Activated T-cell treated with anti-CD3 and anti-CD28 coated beads for 24 hours (primary cell): ENCODE measurements around the gene ADARB2.
"Not testable (repeated sequence)": the region's sequence is repeated elsewhere in the genome, so short reads cannot be mapped to it uniquely, and the experiment has no call there.

Experiments used
- DNase-seq: peaks from one replicate; pipeline ENCODE4 v3.0.0-alpha.2; 2020; ENCODE audit warnings: low read depth

ADARB2 gene

GRCh38 chr10:1425879-1426278 lies 311.4 kb downstream of the ADARB2 start:
- no peak for DNase-seq

GRCh38 chr10:1424648-1425047 lies 312.7 kb downstream of the ADARB2 start:
- DNase-seq: no peak

- DNase-seq: no peak
These were observed 313.6 kb downstream of the ADARB2 start for GRCh38 chr10:1423676-1424253.

- DNase-seq: no peak
These were observed 315.1 kb downstream of the ADARB2 start for GRCh38 chr10:1422275-1422674.

- DNase-seq: peak; percentile 55
These were observed 316.5 kb downstream of the ADARB2 start for GRCh38 chr10:1420661-1421362.

GRCh38 chr10:1419796-1420610 lies 317.3 kb downstream of the ADARB2 start:
- no peak for DNase-seq

GRCh38 chr10:1418031-1418550 lies 319.2 kb downstream of the ADARB2 start:
- no peak for DNase-seq

- DNase-seq: no peak
These were observed 319.8 kb downstream of the ADARB2 start for GRCh38 chr10:1417574-1417973.

GRCh38 chr10:1416456-1417037 lies 320.8 kb downstream of the ADARB2 start:
- DNase-seq: no peak

- DNase-seq: no peak
These were observed 322.4 kb downstream of the ADARB2 start for GRCh38 chr10:1414893-1415292.

- not testable (repeated sequence) for DNase-seq
These were observed 323.0 kb downstream of the ADARB2 start for GRCh38 chr10:1414346-1414745.

- no peak for DNase-seq
These were observed 323.5 kb downstream of the ADARB2 start for GRCh38 chr10:1413823-1414222.

GRCh38 chr10:1413256-1413655 lies 324.1 kb downstream of the ADARB2 start:
- DNase-seq: no peak

- DNase-seq: no peak
These were observed 324.7 kb downstream of the ADARB2 start for GRCh38 chr10:1412531-1413189.

GRCh38 chr10:1411956-1412355 lies 325.4 kb downstream of the ADARB2 start:
- no peak for DNase-seq

- no peak for DNase-seq
These were observed 325.9 kb downstream of the ADARB2 start for GRCh38 chr10:1411451-1411850.

GRCh38 chr10:1410469-1411395 lies 326.6 kb downstream of the ADARB2 start:
- DNase-seq: no peak

GRCh38 chr10:1410032-1410431 lies 327.3 kb downstream of the ADARB2 start:
- DNase-seq: no peak

- DNase-seq: no peak
These were observed 327.9 kb downstream of the ADARB2 start for GRCh38 chr10:1409392-1409791.

GRCh38 chr10:1408651-1409367 lies 328.5 kb downstream of the ADARB2 start:
- DNase-seq: no peak
